ENCODE results near the gene DACT3. TPM values are rescaled to one million over a fixed set of nuclear protein-coding genes. Genes with fewer than 3 reads are reported as not detected.

The DACT3 gene
- total RNA-seq, 1 donor from 2014 or later: 0.75 TPM

GRCh38 chr19:46696866-46697203, 35.9 kb upstream of the DACT3 start:
- Histone ChIP-seq H3K36me3 (peaks cover 4% of the 10 kb centered on the region), H3K9me3 (ENCODE audit: low read depth) (no peaks in the 10 kb centered on the region), H3K79me2 (ENCODE audit: low read depth) (no peaks in the 10 kb centered on the region), H2AFZ (replicated peaks) (no peak overlapping the region), H3K9ac (no peak overlapping the region), H3K4me2 (no peak overlapping the region), H3K4me3 (no peak overlapping the region), H4K20me1 (ENCODE audit: low read depth) (peaks cover 33% of the 10 kb centered on the region), H3K27me3 (no peaks in the 10 kb centered on the region), H3F3A (ENCODE audit: low read depth) (peaks cover 17% of the 10 kb centered on the region), H3K4me1 (no peaks in the 10 kb centered on the region), H3K27ac (no peak overlapping the region)
- peak overlapping the region; percentile 30 for H3K4me3 Mint-ChIP-seq
- H3K9me3 Mint-ChIP-seq: no peaks in the 10 kb centered on the region
- H3K27ac Mint-ChIP-seq: no peak overlapping the region
- no peak for TF ChIP-seq EZH2phosphoT487 (IDR thresholded peaks at IDR 0.05)
- no peak for TF ChIP-seq CTCF (IDR thresholded peaks at IDR 0.05)
- TF ChIP-seq EZH2 (IDR thresholded peaks at IDR 0.05): no peak
- H3K4me1 Mint-ChIP-seq: peaks cover 14% of the 10 kb centered on the region
- H3K36me3 Mint-ChIP-seq: peaks cover 36% of the 10 kb centered on the region
- peaks cover 13% of the 10 kb centered on the region for H3K27me3 Mint-ChIP-seq (ENCODE audit: insufficient read depth, low read depth)
- DNase-seq (ENCODE audit: low spot score): no peak

- Histone ChIP-seq H3K4me3 (no peak overlapping the region), H4K20me1 (ENCODE audit: low read depth) (peaks cover 33% of the 10 kb centered on the region), H2AFZ (replicated peaks) (no peak overlapping the region), H3K4me2 (no peak overlapping the region), H3K27me3 (no peaks in the 10 kb centered on the region), H3F3A (ENCODE audit: low read depth) (peaks cover 17% of the 10 kb centered on the region), H3K27ac (no peak overlapping the region), H3K9ac (no peak overlapping the region), H3K9me3 (ENCODE audit: low read depth) (no peaks in the 10 kb centered on the region), H3K36me3 (peaks cover 11% of the 10 kb centered on the region), H3K4me1 (no peaks in the 10 kb centered on the region), H3K79me2 (ENCODE audit: low read depth) (no peaks in the 10 kb centered on the region)
- TF ChIP-seq EZH2phosphoT487 (IDR thresholded peaks at IDR 0.05) (no peak), CTCF (IDR thresholded peaks at IDR 0.05) (no peak), EZH2 (IDR thresholded peaks at IDR 0.05) (no peak)
- Mint-ChIP-seq H3K4me1 (peaks cover 14% of the 10 kb centered on the region), H3K36me3 (peaks cover 40% of the 10 kb centered on the region), H3K27ac (no peak overlapping the region), H3K9me3 (no peaks in the 10 kb centered on the region), H3K4me3 (peak overlapping the region; percentile 41), H3K27me3 (ENCODE audit: insufficient read depth, low read depth) (peaks cover 13% of the 10 kb centered on the region)
- DNase-seq (ENCODE audit: low spot score): no peak
These were observed 35.1 kb upstream of the DACT3 start for GRCh38 chr19:46696052-46696451.

- Histone ChIP-seq H3K9ac (no peak overlapping the region), H3F3A (ENCODE audit: low read depth) (peaks cover 16% of the 10 kb centered on the region), H3K27ac (no peak overlapping the region), H3K4me1 (no peaks in the 10 kb centered on the region), H3K36me3 (peaks cover 11% of the 10 kb centered on the region), H3K9me3 (ENCODE audit: low read depth) (no peaks in the 10 kb centered on the region), H3K79me2 (ENCODE audit: low read depth) (no peaks in the 10 kb centered on the region), H4K20me1 (ENCODE audit: low read depth) (peaks cover 33% of the 10 kb centered on the region), H3K27me3 (no peaks in the 10 kb centered on the region), H3K4me3 (no peak overlapping the region), H2AFZ (replicated peaks) (no peak overlapping the region), H3K4me2 (no peak overlapping the region)
- TF ChIP-seq EZH2 (IDR thresholded peaks at IDR 0.05) (no peak), EZH2phosphoT487 (IDR thresholded peaks at IDR 0.05) (no peak), CTCF (IDR thresholded peaks at IDR 0.05) (no peak)
- Mint-ChIP-seq H3K27me3 (ENCODE audit: insufficient read depth, low read depth) (peaks cover 13% of the 10 kb centered on the region), H3K27ac (no peak overlapping the region), H3K9me3 (no peaks in the 10 kb centered on the region), H3K4me3 (no peak overlapping the region), H3K4me1 (peaks cover 14% of the 10 kb centered on the region), H3K36me3 (peaks cover 40% of the 10 kb centered on the region)
- DNase-seq (ENCODE audit: low spot score): no peak
These were observed 32.8 kb upstream of the DACT3 start for GRCh38 chr19:46693760-46694159.

All from neural progenitor cell (in vitro differentiated cells).